ENCODE measurements around the gene URB2. TPM values are rescaled to one million over a fixed set of nuclear protein-coding genes. Genes with fewer than 3 reads are reported as not detected.

The URB2 gene
- total RNA-seq, 2 donors from 2014 or later: 18.6 to 20.3 TPM

DNA sequence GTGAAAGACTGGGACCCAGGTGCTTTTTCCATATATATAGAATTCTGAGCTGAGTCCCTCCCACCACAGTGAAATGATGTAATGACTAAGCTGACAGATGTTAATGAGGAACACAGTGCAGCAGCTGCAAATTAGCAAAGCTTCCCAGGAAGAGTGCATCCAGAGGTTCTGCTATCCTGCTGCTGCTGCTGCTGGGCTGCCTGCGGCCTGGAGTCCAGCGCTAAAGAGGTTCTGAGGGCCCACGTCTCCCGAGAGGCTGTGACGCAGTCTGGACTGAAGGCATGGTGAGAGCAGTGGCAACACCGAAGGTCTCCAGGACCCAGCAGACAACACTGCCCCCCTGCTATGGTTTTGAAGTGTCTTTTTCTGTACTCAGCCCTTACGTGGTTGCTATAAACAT lies 63.9 kb downstream of the URB2 start:
- Mint-ChIP-seq H3K4me3 (no peak overlapping the region), H3K9me3 (peaks cover 12% of the 10 kb centered on the region), H3K4me1 (peaks cover 13% of the 10 kb centered on the region), H3K36me3 (ENCODE audit: low read depth) (no peaks in the 10 kb centered on the region), H3K27ac (no peak overlapping the region), H3K27me3 (ENCODE audit: insufficient read depth) (no peaks in the 10 kb centered on the region)
- Histone ChIP-seq H3K27ac (ENCODE audit: low read depth, low read length) (no peak overlapping the region), H3K36me3 (ENCODE audit: control insufficient read depth, insufficient read depth, low read length) (no peaks in the 10 kb centered on the region), H3K4me3 (ENCODE audit: low read length) (no peak overlapping the region), H3K9me3 (ENCODE audit: control insufficient read depth, low read length) (peaks cover 9% of the 10 kb centered on the region), H3K27me3 (ENCODE audit: control insufficient read depth, insufficient read depth, low read length, poor library complexity, severe bottlenecking) (no peaks in the 10 kb centered on the region), H3K9ac (ENCODE audit: extremely low read depth, low read length, poor library complexity, severe bottlenecking) (no peak overlapping the region), H3K4me1 (ENCODE audit: control insufficient read depth, insufficient read depth, low read length) (no peaks in the 10 kb centered on the region)
- no peak for DNase-seq
- WGBS, 2 experiments (ENCODE audit: insufficient coverage in 1 of 2, insufficient read length in 1 of 2): 85% methylated on average over 7 of the region's 7 CpGs; no CpG with 5 or more reads in 1 of the 2 experiments
- TF ChIP-seq, protein P1, sequence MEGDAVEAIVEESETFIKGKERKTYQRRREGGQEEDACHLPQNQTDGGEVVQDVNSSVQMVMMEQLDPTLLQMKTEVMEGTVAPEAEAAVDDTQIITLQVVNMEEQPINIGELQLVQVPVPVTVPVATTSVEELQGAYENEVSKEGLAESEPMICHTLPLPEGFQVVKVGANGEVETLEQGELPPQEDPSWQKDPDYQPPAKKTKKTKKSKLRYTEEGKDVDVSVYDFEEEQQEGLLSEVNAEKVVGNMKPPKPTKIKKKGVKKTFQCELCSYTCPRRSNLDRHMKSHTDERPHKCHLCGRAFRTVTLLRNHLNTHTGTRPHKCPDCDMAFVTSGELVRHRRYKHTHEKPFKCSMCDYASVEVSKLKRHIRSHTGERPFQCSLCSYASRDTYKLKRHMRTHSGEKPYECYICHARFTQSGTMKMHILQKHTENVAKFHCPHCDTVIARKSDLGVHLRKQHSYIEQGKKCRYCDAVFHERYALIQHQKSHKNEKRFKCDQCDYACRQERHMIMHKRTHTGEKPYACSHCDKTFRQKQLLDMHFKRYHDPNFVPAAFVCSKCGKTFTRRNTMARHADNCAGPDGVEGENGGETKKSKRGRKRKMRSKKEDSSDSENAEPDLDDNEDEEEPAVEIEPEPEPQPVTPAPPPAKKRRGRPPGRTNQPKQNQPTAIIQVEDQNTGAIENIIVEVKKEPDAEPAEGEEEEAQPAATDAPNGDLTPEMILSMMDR (conservative IDR thresholded peaks at IDR 0.05): no peak

DNA sequence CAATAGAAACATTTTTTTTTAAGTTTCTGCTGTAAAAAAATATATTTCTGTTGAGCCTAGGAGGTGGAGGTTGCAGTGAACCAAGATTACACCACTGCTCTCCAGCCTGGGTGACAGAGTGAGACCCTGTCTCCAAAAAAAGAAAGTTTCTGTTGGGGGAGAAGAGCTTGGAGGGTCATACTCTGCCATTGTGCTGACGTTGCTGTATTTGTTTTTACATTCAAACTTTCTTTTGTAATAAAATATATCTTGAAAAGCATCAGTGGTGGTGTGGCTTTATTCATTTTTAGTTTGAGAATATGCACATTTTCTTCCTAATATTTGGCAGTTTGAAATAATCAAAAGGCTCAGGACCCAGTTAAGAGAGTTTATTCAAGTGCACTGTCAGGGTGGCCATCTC lies 64.6 kb downstream of the URB2 start:
- Mint-ChIP-seq H3K27ac (no peak overlapping the region), H3K27me3 (ENCODE audit: insufficient read depth) (no peaks in the 10 kb centered on the region), H3K4me3 (no peak overlapping the region), H3K4me1 (peaks cover 18% of the 10 kb centered on the region), H3K36me3 (ENCODE audit: low read depth) (no peaks in the 10 kb centered on the region), H3K9me3 (peaks cover 6% of the 10 kb centered on the region)
- WGBS, 2 experiments (ENCODE audit: insufficient coverage in 1 of 2, insufficient read length in 1 of 2): 100% methylated on average over 1 of the region's 1 CpG; no CpG with 5 or more reads in 1 of the 2 experiments
- Histone ChIP-seq H3K9ac (ENCODE audit: extremely low read depth, low read length, poor library complexity, severe bottlenecking) (no peak overlapping the region), H3K36me3 (ENCODE audit: control insufficient read depth, insufficient read depth, low read length) (no peaks in the 10 kb centered on the region), H3K9me3 (ENCODE audit: control insufficient read depth, low read length) (peaks cover 2% of the 10 kb centered on the region), H3K4me3 (ENCODE audit: low read length) (no peak overlapping the region), H3K4me1 (ENCODE audit: control insufficient read depth, insufficient read depth, low read length) (no peaks in the 10 kb centered on the region), H3K27me3 (ENCODE audit: control insufficient read depth, insufficient read depth, low read length, poor library complexity, severe bottlenecking) (no peaks in the 10 kb centered on the region), H3K27ac (ENCODE audit: low read depth, low read length) (no peak overlapping the region)
- TF ChIP-seq, protein P1 (conservative IDR thresholded peaks at IDR 0.05): no peak
- no peak for DNase-seq

DNA sequence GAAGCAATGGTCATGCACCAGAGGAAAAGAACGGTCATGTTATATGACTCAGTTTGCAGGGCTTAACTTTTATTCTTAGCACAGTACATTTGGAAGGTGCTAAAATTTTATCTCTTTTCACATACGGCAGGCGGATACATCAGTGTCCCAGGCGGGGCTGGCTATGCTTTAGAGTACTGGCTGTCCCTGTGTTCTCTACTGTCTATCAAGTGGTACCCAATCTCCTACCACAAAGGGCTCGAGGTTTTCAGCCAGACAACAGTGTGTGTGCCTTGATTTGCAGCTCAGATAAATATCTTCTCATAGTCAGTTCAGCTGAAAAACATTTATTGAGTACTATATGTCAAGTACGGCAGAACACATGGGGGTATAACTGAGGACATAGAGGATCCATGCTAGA lies 65.3 kb downstream of the URB2 start:
- no peaks in the 10 kb centered on the region for H3K9me3 ChIP-seq (ENCODE audit: control insufficient read depth, low read length)
- H3K4me1 ChIP-seq (ENCODE audit: control insufficient read depth, insufficient read depth, low read length): no peaks in the 10 kb centered on the region
- Mint-ChIP-seq H3K4me1 (peaks cover 21% of the 10 kb centered on the region), H3K9me3 (no peaks in the 10 kb centered on the region), H3K36me3 (ENCODE audit: low read depth) (no peaks in the 10 kb centered on the region), H3K4me3 (no peak overlapping the region), H3K27ac (no peak overlapping the region), H3K27me3 (ENCODE audit: insufficient read depth) (no peaks in the 10 kb centered on the region)
- DNase-seq: no peak
- H3K27ac ChIP-seq (ENCODE audit: low read depth, low read length): no peak overlapping the region
- TF ChIP-seq, protein P1 (conservative IDR thresholded peaks at IDR 0.05): no peak
- H3K27me3 ChIP-seq (ENCODE audit: control insufficient read depth, insufficient read depth, low read length, poor library complexity, severe bottlenecking): no peaks in the 10 kb centered on the region
- H3K36me3 ChIP-seq (ENCODE audit: control insufficient read depth, insufficient read depth, low read length): no peaks in the 10 kb centered on the region
- H3K9ac ChIP-seq (ENCODE audit: extremely low read depth, low read length, poor library complexity, severe bottlenecking): no peak overlapping the region
- WGBS, 2 experiments (ENCODE audit: insufficient coverage in 1 of 2, insufficient read length in 1 of 2): 91 to 98% methylated on average over 5 to 6 of the region's 6 CpGs
- no peak overlapping the region for H3K4me3 ChIP-seq (ENCODE audit: low read length)

Measured in endodermal cell (in vitro differentiated cells).